Esophagus muscularis mucosa (tissue), 3 donors: ENCODE data around the gene COMTD1.

Experiments
- CTCF ChIP-seq, 3 experiments: fragments of 200-600 bp in 2 of 3; fragments of 450-650 bp in 1 of 3; sonication (generic) in 2 of 3; IDR thresholded peaks; one replicate each; pipeline ENCODE4 v1.5.1; 2017 to 2019; ENCODE audit warnings: antibody characterized with exemption in 3 of 3, mild to moderate bottlenecking in 2 of 3, moderate library complexity in 1 of 3
- POLR2A ChIP-seq: fragments of 450-650 bp; IDR thresholded peaks from one replicate; pipeline ENCODE4 v1.6.1; 2017; ENCODE audit warnings: antibody characterized with exemption, moderate library complexity, mild to moderate bottlenecking, low read depth
- POLR2AphosphoS5 ChIP-seq, 2 donors: sonication (generic); formaldehyde crosslinking; IDR thresholded peaks; one replicate each; pipeline ENCODE4 v1.6.1; 2017; ENCODE audit warnings: antibody characterized with exemption in 2 of 2

GRCh38 chr10:75189266-75190096, 46.3 kb downstream of the COMTD1 start:
- TF ChIP-seq POLR2AphosphoS5 (IDR thresholded peaks at IDR 0.05) (no peak), CTCF (IDR thresholded peaks at IDR 0.05) (no peak), POLR2A (no peak)
